ENCODE results near the gene AMBRA1.

DNA sequence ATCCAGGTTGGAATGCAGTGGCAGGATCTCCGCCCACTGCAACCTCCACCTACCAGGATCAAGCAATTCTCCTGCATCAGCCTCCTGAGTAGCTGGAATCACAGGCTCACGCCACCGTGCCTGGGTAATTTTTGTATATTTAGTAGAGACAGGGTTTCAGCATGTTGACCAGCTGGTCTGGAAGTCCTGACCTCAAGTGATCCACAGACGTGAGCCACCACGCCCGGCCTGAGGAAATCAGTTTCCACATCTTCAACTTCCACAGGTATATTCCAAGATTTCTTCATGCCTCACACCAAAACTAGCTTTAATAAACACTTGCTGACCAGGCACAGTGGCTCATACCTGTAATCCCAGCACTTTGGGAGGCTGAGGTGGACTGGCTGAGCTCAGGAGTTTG lies 15.6 kb upstream of the AMBRA1 start:
- TF ChIP-seq POLR2A (IDR thresholded peaks at IDR 0.05) (no peak), POLR2AphosphoS5 (IDR thresholded peaks at IDR 0.05) (no peak), EP300 (IDR thresholded peaks at IDR 0.05) (no peak)
- TF ChIP-seq, protein P1, sequence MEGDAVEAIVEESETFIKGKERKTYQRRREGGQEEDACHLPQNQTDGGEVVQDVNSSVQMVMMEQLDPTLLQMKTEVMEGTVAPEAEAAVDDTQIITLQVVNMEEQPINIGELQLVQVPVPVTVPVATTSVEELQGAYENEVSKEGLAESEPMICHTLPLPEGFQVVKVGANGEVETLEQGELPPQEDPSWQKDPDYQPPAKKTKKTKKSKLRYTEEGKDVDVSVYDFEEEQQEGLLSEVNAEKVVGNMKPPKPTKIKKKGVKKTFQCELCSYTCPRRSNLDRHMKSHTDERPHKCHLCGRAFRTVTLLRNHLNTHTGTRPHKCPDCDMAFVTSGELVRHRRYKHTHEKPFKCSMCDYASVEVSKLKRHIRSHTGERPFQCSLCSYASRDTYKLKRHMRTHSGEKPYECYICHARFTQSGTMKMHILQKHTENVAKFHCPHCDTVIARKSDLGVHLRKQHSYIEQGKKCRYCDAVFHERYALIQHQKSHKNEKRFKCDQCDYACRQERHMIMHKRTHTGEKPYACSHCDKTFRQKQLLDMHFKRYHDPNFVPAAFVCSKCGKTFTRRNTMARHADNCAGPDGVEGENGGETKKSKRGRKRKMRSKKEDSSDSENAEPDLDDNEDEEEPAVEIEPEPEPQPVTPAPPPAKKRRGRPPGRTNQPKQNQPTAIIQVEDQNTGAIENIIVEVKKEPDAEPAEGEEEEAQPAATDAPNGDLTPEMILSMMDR (IDR thresholded peaks at IDR 0.05), result no peak
